Thyroid gland (tissue), 4 donors: ENCODE results near the gene BHMT2. TPM values are rescaled to one million over a fixed set of nuclear protein-coding genes. Genes with fewer than 3 reads are reported as not detected.

Experiments
- DNase-seq, 2 donors: peaks; one replicate each; pipeline ENCODE4 v3.0.0-alpha.2; 2019
- H3K27ac ChIP-seq, 3 donors: fragments of 200-600 bp; sonication (generic); 1 replicate in 2 of 3; 2 replicates in 1 of 3; pipeline ENCODE4 v1.5.1; 2016 to 2019; ENCODE audit warnings: mild to moderate bottlenecking in 1 of 3, moderate library complexity in 1 of 3
- H3K27me3 ChIP-seq: fragments of 200-600 bp; sonication (generic); one replicate; pipeline ENCODE4 v1.5.1; 2019
- H3K36me3 ChIP-seq, 2 donors: fragments of 200-600 bp; sonication (generic); one replicate each; pipeline ENCODE4 v1.5.1; 2016 to 2019
- H3K4me1 ChIP-seq, 2 donors: fragments of 200-600 bp; sonication (generic); one replicate each; pipeline ENCODE4 v1.5.1; 2017 to 2019
- H3K4me3 ChIP-seq, 3 donors: fragments of 200-600 bp; sonication (generic); replicated peaks in 1 of 3; 1 replicate in 2 of 3; 2 replicates in 1 of 3; pipeline ENCODE4 v1.5.1; 2016; ENCODE audit warnings: mild to moderate bottlenecking in 1 of 3
- H3K9me3 ChIP-seq: fragments of 200-600 bp; sonication (generic); one replicate; pipeline ENCODE4 v1.5.1; 2017
- CTCF ChIP-seq, 6 experiments: fragments of 200-600 bp in 3 of 6; fragments of 450-650 bp in 3 of 6; sonication (generic) in 3 of 6; IDR thresholded peaks; one replicate each; pipeline ENCODE4 v1.5.1; 2016 to 2019; ENCODE audit warnings: antibody characterized with exemption in 6 of 6, mild to moderate bottlenecking in 2 of 6, inconsistent platforms in 1 of 6, moderate library complexity in 1 of 6
- POLR2A ChIP-seq, 2 donors: fragments of 450-650 bp; IDR thresholded peaks; one replicate each; pipeline ENCODE4 v1.6.1; 2017; ENCODE audit warnings: antibody characterized with exemption in 2 of 2, mild to moderate bottlenecking in 2 of 2, moderate library complexity in 1 of 2
- WGBS, 2 donors: methylation state at CpG; one replicate each; pipeline ENCODE4 v1.1.5; 2017; 5-methylcytosine and 5-hydroxymethylcytosine counted together
- intact Hi-C: fragments of 100-400 bp; cut with DNase I; formaldehyde crosslinking; loops from one replicate; pipeline ENCODE4 v1.15.1; 2023
- total RNA-seq, 4 donors: library from RNA; depleted of rRNA; stranded (reverse); fragments of >200 nt; gene quantifications; one replicate each; pipeline ENCODE4 v1.2.3, GENCODE V29; 2016

Gene BHMT2
- total RNA-seq, 4 donors from 2014 or later, result 46.1 to 126 (median 65.4) TPM

DNA sequence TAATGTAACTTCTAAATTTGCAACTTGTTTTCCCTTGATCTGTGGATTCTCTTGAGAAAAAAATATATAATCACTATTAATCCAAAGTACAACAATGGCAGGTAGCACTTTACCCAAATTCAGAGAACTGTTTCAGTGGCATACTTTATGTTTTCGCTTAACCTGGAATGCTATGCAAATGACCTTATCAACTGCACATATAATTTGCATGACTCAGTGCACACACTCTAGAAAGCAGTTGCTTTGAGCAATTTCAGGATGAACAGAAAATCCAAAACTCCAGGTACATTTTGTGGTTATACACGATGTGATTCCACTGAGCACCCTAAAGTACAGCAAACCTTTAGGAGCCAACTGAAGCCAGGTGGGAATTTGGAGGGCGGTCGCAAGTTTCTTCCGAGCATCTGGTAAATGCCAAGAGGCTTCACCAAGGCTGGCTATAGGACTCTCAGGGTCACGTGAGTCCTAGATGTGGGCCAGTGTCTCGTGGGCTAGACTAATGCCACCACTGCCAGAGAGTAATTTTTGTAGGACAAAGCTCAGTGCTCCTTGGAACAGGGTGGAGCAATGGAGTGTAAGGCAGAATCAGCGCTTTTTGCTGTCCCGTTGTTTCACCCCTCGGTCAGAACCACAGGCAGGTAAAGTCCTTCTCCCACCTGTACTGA lies 37.4 kb upstream of the BHMT2 start:
- Histone ChIP-seq H3K27ac (no peak overlapping the region), H3K9me3 (no peaks in the 10 kb centered on the region), H3K27me3 (no peaks in the 10 kb centered on the region), H3K36me3 (no peaks in the 10 kb centered on the region), H3K4me1 (no peaks in the 10 kb centered on the region), H3K4me3 (no peak overlapping the region)
- intact Hi-C loops, result no loop called here
- 93 to 95% methylated on average over 10 of the region's 10 CpGs for WGBS, 2 donors
- TF ChIP-seq POLR2A (IDR thresholded peaks at IDR 0.05) (no peak), CTCF (IDR thresholded peaks at IDR 0.05) (no peak)
- DNase-seq, result no peak

GRCh38 chr5:79032782-79033181 lies 36.8 kb upstream of the BHMT2 start:
- H3K27me3 ChIP-seq, result no peaks in the 10 kb centered on the region
- H3K27ac ChIP-seq, result no peak overlapping the region
- intact Hi-C loops, result no loop called here
- WGBS, 2 donors, result 94 to 95% methylated on average over 5 of the region's 5 CpGs
- H3K36me3 ChIP-seq, result no peaks in the 10 kb centered on the region
- no peaks in the 10 kb centered on the region for H3K9me3 ChIP-seq
- no peak for DNase-seq
- H3K4me3 ChIP-seq, result no peak overlapping the region
- TF ChIP-seq POLR2A (IDR thresholded peaks at IDR 0.05) (no peak), CTCF (IDR thresholded peaks at IDR 0.05) (no peak)
- no peaks in the 10 kb centered on the region for H3K4me1 ChIP-seq

DNA sequence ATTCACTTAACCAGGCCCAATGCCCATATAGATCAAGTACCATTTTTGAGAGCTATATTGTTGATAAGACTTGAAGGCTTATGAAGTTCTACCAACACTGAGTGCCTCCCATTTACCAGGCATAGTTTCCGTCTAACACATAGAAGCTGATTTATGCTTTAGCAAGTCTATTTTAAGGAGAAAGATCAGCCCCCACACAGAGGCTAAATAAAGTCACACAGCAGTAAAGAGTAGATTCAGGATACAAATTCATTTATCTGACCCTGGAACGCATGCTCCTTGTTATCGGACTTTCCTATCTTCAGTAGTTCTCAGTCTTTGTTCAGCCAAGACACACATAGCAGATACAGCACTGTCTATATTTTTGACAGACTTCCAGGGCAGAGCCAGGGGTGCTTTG lies 34.3 kb upstream of the BHMT2 start:
- Histone ChIP-seq H3K9me3 (no peaks in the 10 kb centered on the region), H3K27ac (no peak overlapping the region), H3K4me3 (no peak overlapping the region), H3K27me3 (no peaks in the 10 kb centered on the region), H3K36me3 (no peaks in the 10 kb centered on the region), H3K4me1 (no peaks in the 10 kb centered on the region)
- TF ChIP-seq POLR2A (IDR thresholded peaks at IDR 0.05), result no peak
- TF ChIP-seq CTCF (IDR thresholded peaks at IDR 0.05), result no peak
- DNase-seq, result no peak
- 95 to 98% methylated on average over 3 of the region's 3 CpGs for WGBS, 2 donors
- intact Hi-C loops, result no loop called here

GRCh38 chr5:79036769-79037168 lies 32.8 kb upstream of the BHMT2 start:
- Histone ChIP-seq H3K9me3 (no peaks in the 10 kb centered on the region), H3K36me3 (no peaks in the 10 kb centered on the region), H3K4me1 (no peaks in the 10 kb centered on the region), H3K27me3 (no peaks in the 10 kb centered on the region), H3K27ac (no peak overlapping the region), H3K4me3 (no peak overlapping the region)
- no peak for DNase-seq
- TF ChIP-seq POLR2A (IDR thresholded peaks at IDR 0.05), result no peak
- 87 to 100% methylated on average over 2 of the region's 2 CpGs for WGBS, 2 donors
- intact Hi-C loops, result no loop called here

- Histone ChIP-seq H3K4me1 (no peaks in the 10 kb centered on the region), H3K27ac (no peak overlapping the region), H3K4me3 (no peak overlapping the region), H3K36me3 (no peaks in the 10 kb centered on the region), H3K27me3 (no peaks in the 10 kb centered on the region), H3K9me3 (no peaks in the 10 kb centered on the region)
- 89 to 92% methylated on average over 3 of the region's 3 CpGs for whole genome bisulfite sequencing, 2 donors
- DNase-seq, result no peak
- intact Hi-C loops, result no loop called here
- TF ChIP-seq CTCF (IDR thresholded peaks at IDR 0.05) (no peak), POLR2A (IDR thresholded peaks at IDR 0.05) (no peak)
Observed at GRCh38 chr5:79042188-79042587, 27.4 kb upstream of the BHMT2 start.
